ENCODE data around the gene ACTR5. TPM values are rescaled to one million over a fixed set of nuclear protein-coding genes. Genes with fewer than 3 reads are reported as not detected.

Gene ACTR5
- total RNA-seq, 1 experiment from 2014 or later, result 9.8 TPM

DNA sequence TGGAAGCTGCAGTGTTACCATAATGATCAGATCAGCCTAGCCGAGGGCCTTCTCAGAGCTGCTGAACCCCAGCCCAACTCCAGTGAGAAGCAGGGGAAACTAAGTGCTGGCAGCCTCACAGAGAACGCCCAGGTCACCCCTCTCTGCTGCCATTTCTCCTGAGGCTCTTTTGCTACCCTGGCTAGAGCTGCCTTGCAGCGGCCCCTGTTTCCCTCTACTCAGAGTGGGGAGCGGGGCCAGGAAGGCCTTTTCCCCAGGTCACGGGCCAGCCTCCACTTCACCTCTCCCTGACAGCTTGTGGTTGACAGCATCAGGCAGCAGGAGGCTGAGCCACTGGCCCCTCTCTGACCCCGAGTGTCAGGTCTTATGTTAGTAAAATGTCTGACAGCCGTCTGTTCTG lies 22.7 kb downstream of the ACTR5 start:
- H3K4me3 Mint-ChIP-seq, result no peak overlapping the region
- peaks cover 19% of the 10 kb centered on the region for H3K9me3 Mint-ChIP-seq
- peaks cover 56% of the 10 kb centered on the region for H3K36me3 Mint-ChIP-seq
- CTCF ChIA-PET, result interaction anchor here (1.2 to 1.5 kb wide), 2 partner anchors 19 to 42 kb away, joined by 3 to 4 read pairs; no protein-coding TSS in a partner anchor
- ATAC-seq (no peak), DNase-seq (ENCODE audit: low spot score) (no peak)
- no peak for TF ChIP-seq ZNF396 (CRISPR knock-in tag; IDR thresholded peaks at IDR 0.05; ENCODE audit: borderline replicate concordance)
- TF ChIP-seq, protein P1, sequence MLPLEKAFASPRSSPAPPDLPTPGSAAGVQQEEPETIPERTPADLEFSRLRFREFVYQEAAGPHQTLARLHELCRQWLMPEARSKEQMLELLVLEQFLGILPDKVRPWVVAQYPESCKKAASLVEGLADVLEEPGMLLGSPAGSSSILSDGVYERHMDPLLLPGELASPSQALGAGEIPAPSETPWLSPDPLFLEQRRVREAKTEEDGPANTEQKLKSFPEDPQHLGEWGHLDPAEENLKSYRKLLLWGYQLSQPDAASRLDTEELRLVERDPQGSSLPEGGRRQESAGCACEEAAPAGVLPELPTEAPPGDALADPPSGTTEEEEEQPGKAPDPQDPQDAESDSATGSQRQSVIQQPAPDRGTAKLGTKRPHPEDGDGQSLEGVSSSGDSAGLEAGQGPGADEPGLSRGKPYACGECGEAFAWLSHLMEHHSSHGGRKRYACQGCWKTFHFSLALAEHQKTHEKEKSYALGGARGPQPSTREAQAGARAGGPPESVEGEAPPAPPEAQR (CRISPR knock-in tag; IDR thresholded peaks at IDR 0.05), result no peak
- no peaks in the 10 kb centered on the region for H3K27me3 Mint-ChIP-seq (ENCODE audit: low read depth)
- POLR2A ChIA-PET, result no interaction called here
- no peak overlapping the region for H3K27ac Mint-ChIP-seq
- peaks cover 6% of the 10 kb centered on the region; the same call in 1 of the 2 replicates for H3K4me1 Mint-ChIP-seq

DNA sequence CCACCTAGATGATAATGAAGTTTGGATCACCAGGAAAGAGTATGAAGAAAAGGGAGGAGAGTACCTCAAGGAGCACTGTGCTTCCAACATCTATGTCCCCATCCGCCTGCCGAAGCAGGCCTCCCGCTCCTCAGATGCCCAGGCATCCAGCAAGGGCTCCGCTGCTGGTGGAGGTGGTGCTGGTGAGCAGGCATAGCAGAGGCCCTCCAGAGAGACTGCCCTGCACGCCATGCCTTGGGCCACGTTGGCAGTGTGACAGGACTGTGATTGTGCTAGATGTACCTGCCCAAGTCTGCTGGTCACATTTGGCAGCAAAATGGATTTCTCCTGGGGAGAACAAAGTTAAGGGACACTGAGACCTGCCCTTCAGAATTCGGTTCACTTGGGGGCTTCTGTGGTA lies 23.4 kb downstream of the ACTR5 start:
- Mint-ChIP-seq H3K36me3 (peaks cover 50% of the 10 kb centered on the region), H3K4me3 (no peak overlapping the region), H3K27me3 (ENCODE audit: low read depth) (no peaks in the 10 kb centered on the region), H3K27ac (no peak overlapping the region), H3K4me1 (peaks cover 2% of the 10 kb centered on the region; the same call in 1 of the 2 replicates), H3K9me3 (peaks cover 19% of the 10 kb centered on the region)
- TF ChIP-seq FOXK1 (CRISPR knock-in tag; IDR thresholded peaks at IDR 0.05) (no peak), SMAD4 (CRISPR knock-in tag; IDR thresholded peaks at IDR 0.05) (no peak)
- TF ChIP-seq, protein P2, sequence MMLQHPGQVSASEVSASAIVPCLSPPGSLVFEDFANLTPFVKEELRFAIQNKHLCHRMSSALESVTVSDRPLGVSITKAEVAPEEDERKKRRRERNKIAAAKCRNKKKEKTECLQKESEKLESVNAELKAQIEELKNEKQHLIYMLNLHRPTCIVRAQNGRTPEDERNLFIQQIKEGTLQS (CRISPR knock-in tag; conservative IDR thresholded peaks at IDR 0.05), result no peak
- ATAC-seq (no peak), DNase-seq (ENCODE audit: low spot score) (no peak)
- ChIA-PET POLR2A (no interaction called here), CTCF (no interaction called here)

DNA sequence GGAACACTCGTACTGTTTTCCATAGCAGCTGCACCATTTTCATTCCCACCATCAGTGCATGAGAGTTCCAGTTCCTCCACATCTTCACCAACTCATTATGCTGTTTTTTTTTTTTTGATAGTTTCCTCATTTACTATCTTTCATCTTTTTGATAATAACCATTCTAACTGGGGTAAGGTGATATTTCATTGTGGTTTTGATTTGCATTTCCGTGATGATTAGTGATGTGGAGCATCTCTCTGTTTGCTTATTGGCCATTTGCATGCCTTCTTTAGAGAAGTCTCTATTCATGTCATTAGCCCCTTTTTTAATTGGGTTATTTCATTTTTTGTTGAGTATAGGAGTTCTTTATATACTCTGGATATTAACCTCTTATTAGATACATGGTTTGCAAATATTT lies 25.9 kb downstream of the ACTR5 start:
- H3K9me3 Mint-ChIP-seq, result peaks cover 19% of the 10 kb centered on the region
- no peaks in the 10 kb centered on the region for H3K27me3 Mint-ChIP-seq (ENCODE audit: low read depth)
- no peak overlapping the region for H3K27ac Mint-ChIP-seq
- CTCF ChIA-PET, result no interaction called here
- ATAC-seq (no peak), DNase-seq (ENCODE audit: low spot score) (no peak)
- peaks cover 40% of the 10 kb centered on the region for H3K36me3 Mint-ChIP-seq
- POLR2A ChIA-PET, result no interaction called here
- no peak overlapping the region for H3K4me3 Mint-ChIP-seq
- H3K4me1 Mint-ChIP-seq, result peaks cover 7% of the 10 kb centered on the region
- TF ChIP-seq, protein P3, sequence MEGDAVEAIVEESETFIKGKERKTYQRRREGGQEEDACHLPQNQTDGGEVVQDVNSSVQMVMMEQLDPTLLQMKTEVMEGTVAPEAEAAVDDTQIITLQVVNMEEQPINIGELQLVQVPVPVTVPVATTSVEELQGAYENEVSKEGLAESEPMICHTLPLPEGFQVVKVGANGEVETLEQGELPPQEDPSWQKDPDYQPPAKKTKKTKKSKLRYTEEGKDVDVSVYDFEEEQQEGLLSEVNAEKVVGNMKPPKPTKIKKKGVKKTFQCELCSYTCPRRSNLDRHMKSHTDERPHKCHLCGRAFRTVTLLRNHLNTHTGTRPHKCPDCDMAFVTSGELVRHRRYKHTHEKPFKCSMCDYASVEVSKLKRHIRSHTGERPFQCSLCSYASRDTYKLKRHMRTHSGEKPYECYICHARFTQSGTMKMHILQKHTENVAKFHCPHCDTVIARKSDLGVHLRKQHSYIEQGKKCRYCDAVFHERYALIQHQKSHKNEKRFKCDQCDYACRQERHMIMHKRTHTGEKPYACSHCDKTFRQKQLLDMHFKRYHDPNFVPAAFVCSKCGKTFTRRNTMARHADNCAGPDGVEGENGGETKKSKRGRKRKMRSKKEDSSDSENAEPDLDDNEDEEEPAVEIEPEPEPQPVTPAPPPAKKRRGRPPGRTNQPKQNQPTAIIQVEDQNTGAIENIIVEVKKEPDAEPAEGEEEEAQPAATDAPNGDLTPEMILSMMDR (IDR thresholded peaks at IDR 0.05), result no peak
- no peak for TF ChIP-seq RELA (CRISPR knock-in tag; IDR thresholded peaks at IDR 0.05; ENCODE audit: borderline replicate concordance)
- no peak for TF ChIP-seq HMGA2 (CRISPR knock-in tag; IDR thresholded peaks at IDR 0.05)
- TF ChIP-seq, protein P4, sequence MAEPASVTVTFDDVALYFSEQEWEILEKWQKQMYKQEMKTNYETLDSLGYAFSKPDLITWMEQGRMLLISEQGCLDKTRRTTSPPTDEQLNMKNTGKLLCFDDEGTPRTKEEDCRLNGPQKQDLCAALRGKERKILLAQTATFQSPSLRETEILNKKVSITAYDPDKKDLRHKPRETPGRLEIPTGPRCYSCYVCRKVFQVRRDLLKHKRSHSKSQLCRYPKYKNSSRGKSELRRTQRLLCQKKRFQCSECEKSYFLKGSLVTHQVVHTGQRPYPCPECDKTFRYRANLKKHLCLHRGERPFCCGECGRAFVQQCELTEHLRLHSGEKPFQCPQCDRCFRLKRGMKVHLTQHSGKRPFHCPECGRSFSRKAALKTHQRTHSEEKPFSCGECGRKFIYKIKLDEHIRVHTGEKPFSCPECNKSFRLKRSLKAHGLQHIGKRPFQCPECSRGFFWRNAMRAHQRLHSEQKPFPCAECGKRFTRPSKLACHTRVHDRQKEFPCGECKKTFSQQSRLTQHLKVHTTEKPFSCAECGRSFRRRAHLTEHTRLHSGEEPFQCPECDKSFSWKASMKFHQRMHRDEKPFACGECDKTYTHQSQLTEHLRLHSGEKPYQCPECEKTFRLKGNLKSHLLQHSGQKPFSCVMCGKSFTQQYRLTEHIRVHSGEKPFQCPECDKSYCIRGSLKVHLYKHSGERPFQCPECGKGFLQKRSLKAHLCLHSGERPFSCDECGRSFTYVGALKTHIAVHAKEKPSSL (CRISPR knock-in tag; conservative IDR thresholded peaks at IDR 0.05), result no peak
- no peak for TF ChIP-seq SMAD3 (CRISPR knock-in tag; IDR thresholded peaks at IDR 0.05; ENCODE audit: borderline replicate concordance)
- no peak for TF ChIP-seq ZNF263 (CRISPR knock-in tag; IDR thresholded peaks at IDR 0.05; ENCODE audit: low read depth)
- no peak for TF ChIP-seq ZNF423 (CRISPR knock-in tag; IDR thresholded peaks at IDR 0.05)
- no peak for TF ChIP-seq ELF4 (CRISPR knock-in tag; IDR thresholded peaks at IDR 0.05; ENCODE audit: low read depth)
- TF ChIP-seq, protein P5, sequence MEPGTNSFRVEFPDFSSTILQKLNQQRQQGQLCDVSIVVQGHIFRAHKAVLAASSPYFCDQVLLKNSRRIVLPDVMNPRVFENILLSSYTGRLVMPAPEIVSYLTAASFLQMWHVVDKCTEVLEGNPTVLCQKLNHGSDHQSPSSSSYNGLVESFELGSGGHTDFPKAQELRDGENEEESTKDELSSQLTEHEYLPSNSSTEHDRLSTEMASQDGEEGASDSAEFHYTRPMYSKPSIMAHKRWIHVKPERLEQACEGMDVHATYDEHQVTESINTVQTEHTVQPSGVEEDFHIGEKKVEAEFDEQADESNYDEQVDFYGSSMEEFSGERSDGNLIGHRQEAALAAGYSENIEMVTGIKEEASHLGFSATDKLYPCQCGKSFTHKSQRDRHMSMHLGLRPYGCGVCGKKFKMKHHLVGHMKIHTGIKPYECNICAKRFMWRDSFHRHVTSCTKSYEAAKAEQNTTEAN (CRISPR knock-in tag; IDR thresholded peaks at IDR 0.05), result no peak
- no peak for TF ChIP-seq ZNF317 (CRISPR knock-in tag; IDR thresholded peaks at IDR 0.05; ENCODE audit: borderline replicate concordance, low read depth)
- TF ChIP-seq, protein P6, sequence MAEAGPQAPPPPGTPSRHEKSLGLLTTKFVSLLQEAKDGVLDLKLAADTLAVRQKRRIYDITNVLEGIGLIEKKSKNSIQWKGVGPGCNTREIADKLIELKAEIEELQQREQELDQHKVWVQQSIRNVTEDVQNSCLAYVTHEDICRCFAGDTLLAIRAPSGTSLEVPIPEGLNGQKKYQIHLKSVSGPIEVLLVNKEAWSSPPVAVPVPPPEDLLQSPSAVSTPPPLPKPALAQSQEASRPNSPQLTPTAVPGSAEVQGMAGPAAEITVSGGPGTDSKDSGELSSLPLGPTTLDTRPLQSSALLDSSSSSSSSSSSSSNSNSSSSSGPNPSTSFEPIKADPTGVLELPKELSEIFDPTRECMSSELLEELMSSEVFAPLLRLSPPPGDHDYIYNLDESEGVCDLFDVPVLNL (CRISPR knock-in tag; IDR thresholded peaks at IDR 0.05; ENCODE audit: borderline replicate concordance, low read depth), result no peak
- no peak for TF ChIP-seq GABPB1 (CRISPR knock-in tag; IDR thresholded peaks at IDR 0.05)
- TF ChIP-seq ZNF232 (CRISPR knock-in tag; IDR thresholded peaks at IDR 0.05), result no peak
- TF ChIP-seq, protein P7, sequence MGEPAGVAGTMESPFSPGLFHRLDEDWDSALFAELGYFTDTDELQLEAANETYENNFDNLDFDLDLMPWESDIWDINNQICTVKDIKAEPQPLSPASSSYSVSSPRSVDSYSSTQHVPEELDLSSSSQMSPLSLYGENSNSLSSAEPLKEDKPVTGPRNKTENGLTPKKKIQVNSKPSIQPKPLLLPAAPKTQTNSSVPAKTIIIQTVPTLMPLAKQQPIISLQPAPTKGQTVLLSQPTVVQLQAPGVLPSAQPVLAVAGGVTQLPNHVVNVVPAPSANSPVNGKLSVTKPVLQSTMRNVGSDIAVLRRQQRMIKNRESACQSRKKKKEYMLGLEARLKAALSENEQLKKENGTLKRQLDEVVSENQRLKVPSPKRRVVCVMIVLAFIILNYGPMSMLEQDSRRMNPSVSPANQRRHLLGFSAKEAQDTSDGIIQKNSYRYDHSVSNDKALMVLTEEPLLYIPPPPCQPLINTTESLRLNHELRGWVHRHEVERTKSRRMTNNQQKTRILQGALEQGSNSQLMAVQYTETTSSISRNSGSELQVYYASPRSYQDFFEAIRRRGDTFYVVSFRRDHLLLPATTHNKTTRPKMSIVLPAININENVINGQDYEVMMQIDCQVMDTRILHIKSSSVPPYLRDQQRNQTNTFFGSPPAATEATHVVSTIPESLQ (CRISPR knock-in tag; IDR thresholded peaks at IDR 0.05), result no peak
